DND-41 (cell line): ENCODE data around the gene GRID1.

ENCODE experiments used
- ATAC-seq: fragments of 200-7000 bp; cut with Tn5 transposase; 3 replicates; pipeline ENCODE4 v1.9.1; 2021; ENCODE audit warnings: low read depth; ENCODE audit not compliant: insufficient read depth
- DNase-seq: peaks from one replicate; pipeline ENCODE4 v3.0.0-alpha.2; 2020
- H2AFZ ChIP-seq: 2 replicates; pipeline ENCODE4 v1.6.0; 2012; ENCODE audit warnings: low read depth, low read length
- H3K27ac ChIP-seq: 2 replicates; pipeline ENCODE4 v1.5.1; 2012; ENCODE audit warnings: low read length, inconsistent platforms
- H3K27me3 ChIP-seq: fragments of 200-600 bp; sonication (generic); 2 replicates; pipeline ENCODE4 v1.6.0; 2012; ENCODE audit warnings: low read length, mild to moderate bottlenecking, inconsistent platforms; ENCODE audit not compliant: insufficient read depth, poor library complexity
- H3K36me3 ChIP-seq: 2 replicates; pipeline ENCODE4 v1.5.1; 2012; ENCODE audit warnings: low read length, inconsistent platforms; ENCODE audit not compliant: insufficient read depth
- H3K4me1 ChIP-seq: 2 replicates; pipeline ENCODE4 v1.5.1; 2012; ENCODE audit warnings: mild to moderate bottlenecking, low read length; ENCODE audit not compliant: insufficient read depth
- H3K4me2 ChIP-seq: 2 replicates; pipeline ENCODE4 v1.6.0; 2012; ENCODE audit warnings: mild to moderate bottlenecking, moderate library complexity, low read length, inconsistent platforms; ENCODE audit not compliant: insufficient read depth
- H3K4me3 ChIP-seq, 2 experiments: fragments of 200-600 bp in 1 of 2; shearing (Covaris generic) in 1 of 2; 2 replicates each; pipeline ENCODE4 v1.5.1; 2012 to 2016; ENCODE audit warnings: inconsistent platforms in 2 of 2, low read length in 2 of 2, mild to moderate bottlenecking in 2 of 2, low read depth in 1 of 2, moderate library complexity in 1 of 2
- H3K79me2 ChIP-seq: 2 replicates; pipeline ENCODE4 v1.6.0; 2012; ENCODE audit warnings: low read length, inconsistent platforms; ENCODE audit not compliant: insufficient read depth
- H3K9ac ChIP-seq: 2 replicates; pipeline ENCODE4 v1.6.0; 2012; ENCODE audit warnings: low read depth, mild to moderate bottlenecking, inconsistent platforms, low read length, moderate library complexity
- H3K9me3 ChIP-seq: 2 replicates; pipeline ENCODE4 v1.5.1; 2012; ENCODE audit warnings: low read length, moderate library complexity, mild to moderate bottlenecking, inconsistent platforms; ENCODE audit not compliant: insufficient read depth, severe bottlenecking
- H4K20me1 ChIP-seq: 2 replicates; pipeline ENCODE4 v1.6.0; 2012; ENCODE audit warnings: low read length; ENCODE audit not compliant: insufficient read depth
- CTCF ChIP-seq: IDR thresholded peaks from 2 replicates; pipeline ENCODE4 v1.5.1; 2012; ENCODE audit warnings: borderline replicate concordance, low read length, moderate library complexity, mild to moderate bottlenecking; ENCODE audit not compliant: poor library complexity, severe bottlenecking; ENCODE audit errors: extremely low read depth
- EZH2 ChIP-seq: IDR thresholded peaks from 3 replicates; pipeline ENCODE4 v1.6.1; 2012; ENCODE audit warnings: borderline replicate concordance, low read depth, mild to moderate bottlenecking, moderate library complexity, low read length, inconsistent platforms; ENCODE audit not compliant: severe bottlenecking

Gene GRID1

DNA sequence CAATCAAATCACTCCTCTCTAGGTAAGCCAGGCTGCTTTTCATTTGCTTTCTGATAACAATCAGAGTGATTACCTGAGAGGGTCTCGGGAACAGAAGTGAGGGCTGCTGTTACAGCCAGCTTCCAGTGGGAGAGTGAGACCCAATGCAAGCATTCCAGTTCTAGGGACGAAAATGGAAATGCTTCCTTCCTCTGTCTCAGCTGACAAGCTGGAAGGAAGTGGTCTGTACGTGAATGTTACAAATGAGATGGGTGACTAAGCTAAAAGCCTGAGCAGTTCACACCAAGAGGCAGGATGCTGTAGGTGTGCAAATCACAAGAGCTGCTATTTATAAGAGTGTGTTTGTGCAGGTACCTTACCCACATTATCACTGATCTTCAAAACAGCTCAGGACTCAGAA is 772.4 kb downstream of the GRID1 start:
- Histone ChIP-seq H3K27me3 (no peaks in the 10 kb centered on the region), H3K9ac (no peak overlapping the region), H2AFZ (no peak overlapping the region), H3K27ac (no peak overlapping the region), H3K4me1 (no peaks in the 10 kb centered on the region), H3K79me2 (no peaks in the 10 kb centered on the region), H3K4me3 (no peak overlapping the region), H3K36me3 (no peaks in the 10 kb centered on the region), H3K4me2 (no peak overlapping the region), H4K20me1 (no peaks in the 10 kb centered on the region), H3K9me3 (no peaks in the 10 kb centered on the region)
- TF ChIP-seq EZH2 (no peak), CTCF (no peak)
- ATAC-seq (peak; percentile 40; the same call in 2 of the 3 replicates), DNase-seq (no peak)

DNA sequence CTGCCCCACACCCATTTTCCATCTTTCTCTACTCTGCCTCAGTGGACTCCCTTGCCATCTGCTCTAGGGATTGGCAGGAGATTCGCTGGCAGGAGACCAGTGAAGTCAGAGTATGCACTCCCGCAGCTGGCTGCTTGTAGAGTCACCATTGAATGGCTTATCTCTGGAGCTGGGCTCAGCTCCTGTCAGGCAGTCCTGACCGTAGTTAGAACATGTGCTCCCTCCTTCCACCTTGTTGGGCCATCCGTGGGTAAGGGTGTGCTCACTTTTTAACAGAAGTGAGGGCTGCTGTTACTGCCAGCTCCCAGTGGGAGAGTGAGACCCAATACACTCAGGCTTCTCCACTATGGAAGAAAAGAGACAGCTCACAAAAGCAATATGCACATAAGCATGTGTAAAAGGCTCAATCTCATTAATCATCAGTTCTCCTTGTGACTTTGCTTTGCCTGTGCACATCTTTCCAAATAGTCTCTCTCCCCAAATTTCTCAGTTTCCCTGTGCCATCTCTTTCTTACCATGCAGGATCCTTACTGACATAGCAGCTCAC is 773.3 kb downstream of the GRID1 start:
- Histone ChIP-seq H3K4me3 (no peak overlapping the region), H3K9ac (no peak overlapping the region), H3K27me3 (no peaks in the 10 kb centered on the region), H2AFZ (no peak overlapping the region), H3K4me1 (no peaks in the 10 kb centered on the region), H3K4me2 (no peak overlapping the region), H3K9me3 (no peaks in the 10 kb centered on the region), H3K79me2 (no peaks in the 10 kb centered on the region), H3K27ac (no peak overlapping the region), H3K36me3 (no peaks in the 10 kb centered on the region), H4K20me1 (no peaks in the 10 kb centered on the region)
- no peak for TF ChIP-seq CTCF
- TF ChIP-seq EZH2, result no peak
- ATAC-seq (no peak), DNase-seq (no peak)

DNA sequence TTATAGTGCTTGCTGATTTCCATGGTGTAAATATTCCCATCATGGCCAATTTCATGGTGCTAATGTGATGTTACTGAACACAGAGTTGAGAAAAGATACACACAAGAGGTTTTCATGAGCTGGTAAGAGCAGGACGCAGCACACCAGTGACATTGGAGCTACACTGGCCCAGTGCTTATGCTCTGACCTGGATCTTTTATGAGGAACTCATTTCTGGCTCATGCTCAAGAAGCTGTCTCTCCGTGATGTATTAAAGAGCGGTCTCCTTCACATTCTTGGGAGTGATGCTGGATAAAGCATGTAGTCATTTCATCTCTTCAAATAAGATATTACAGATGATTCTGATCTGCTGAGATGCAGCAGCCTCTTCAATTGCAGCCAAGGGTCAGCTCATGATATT is 785.2 kb downstream of the GRID1 start:
- no peak for ATAC-seq
- H3K27ac ChIP-seq, result no peak overlapping the region

More for the DNA sequence above, 785.2 kb downstream of the GRID1 start:
- no peaks in the 10 kb centered on the region for H4K20me1 ChIP-seq
- H3K27me3 ChIP-seq, result no peaks in the 10 kb centered on the region
- H3K36me3 ChIP-seq, result no peaks in the 10 kb centered on the region
- no peaks in the 10 kb centered on the region for H3K79me2 ChIP-seq
- H3K4me1 ChIP-seq, result no peaks in the 10 kb centered on the region
- no peak overlapping the region for H2AFZ ChIP-seq
- no peak for TF ChIP-seq CTCF
- no peak for TF ChIP-seq EZH2
- H3K9me3 ChIP-seq, result no peaks in the 10 kb centered on the region
- H3K4me2 ChIP-seq, result no peak overlapping the region
- no peak overlapping the region for H3K9ac ChIP-seq
- DNase-seq, result no peak
- no peak overlapping the region for H3K4me3 ChIP-seq
